Midbrain (tissue), 1 donor: ENCODE data around the gene SV2C.
A peak's percentile ranks its signal among the peaks of the same experiment; 100 is the strongest.

ENCODE experiments used
- DNase-seq: peaks from one replicate; lab custom pipeline; 2025; lab: John Stamatoyannopoulos, UW

SV2C gene

GRCh38 chr5:76165029-76165428, 81.8 kb downstream of the SV2C start:
- no peak for DNase-seq

GRCh38 chr5:76165711-76166374, 82.7 kb downstream of the SV2C start:
- DNase-seq, result no peak

- no peak for DNase-seq
Measured at GRCh38 chr5:76166886-76167576, 83.8 kb downstream of the SV2C start.

- no peak for DNase-seq
Measured at GRCh38 chr5:76169146-76169905, 86.1 kb downstream of the SV2C start.

- DNase-seq, result no peak
Measured at GRCh38 chr5:76174101-76174500, 90.9 kb downstream of the SV2C start.

- DNase-seq, result peak; percentile 19
Measured at GRCh38 chr5:76175051-76175666, 92.0 kb downstream of the SV2C start.

GRCh38 chr5:76175821-76176403, 92.7 kb downstream of the SV2C start:
- DNase-seq, result no peak

- DNase-seq, result no peak
Measured at GRCh38 chr5:76177978-76178377, 94.8 kb downstream of the SV2C start.

GRCh38 chr5:76178913-76179312, 95.7 kb downstream of the SV2C start:
- DNase-seq, result no peak

GRCh38 chr5:76180814-76181805, 97.9 kb downstream of the SV2C start:
- no peak for DNase-seq

- no peak for DNase-seq
Measured at GRCh38 chr5:76187386-76187785, 104.2 kb downstream of the SV2C start.

- DNase-seq, result no peak
Measured at GRCh38 chr5:76190356-76190755, 107.2 kb downstream of the SV2C start.

- no peak for DNase-seq
Measured at GRCh38 chr5:76192837-76193236, 109.7 kb downstream of the SV2C start.

- no peak for DNase-seq
Measured at GRCh38 chr5:76193635-76194034, 110.5 kb downstream of the SV2C start.

- no peak for DNase-seq
Measured at GRCh38 chr5:76194340-76194739, 111.2 kb downstream of the SV2C start.

GRCh38 chr5:76196457-76196856, 113.3 kb downstream of the SV2C start:
- DNase-seq, result no peak

- DNase-seq, result no peak
Measured at GRCh38 chr5:76196886-76197489, 113.8 kb downstream of the SV2C start.

GRCh38 chr5:76197726-76198125, 114.5 kb downstream of the SV2C start:
- DNase-seq, result no peak

- no peak for DNase-seq
Measured at GRCh38 chr5:76199336-76200318, 116.4 kb downstream of the SV2C start.
